Mucosa of descending colon (tissue), 3 donors: ENCODE data around the gene DDIT3. TPM values are rescaled to one million over a fixed set of nuclear protein-coding genes. Genes with fewer than 3 reads are reported as not detected.
"Not testable (repeated sequence)": the region's sequence is repeated elsewhere in the genome, so short reads cannot be mapped to it uniquely, and the experiment has no call there.

Experiments
- ATAC-seq: fragments of 200-7000 bp; cut with Tn5 transposase; one replicate; pipeline ENCODE4 v1.9.1; 2020; ENCODE audit warnings: mild to moderate bottlenecking, moderate library complexity
- DNase-seq, 3 donors: peaks; one replicate each; pipeline ENCODE4 v3.0.0-alpha.2; 2020
- H3K36me3 ChIP-seq: fragments of 200-600 bp; one replicate; pipeline ENCODE4 v1.8.0; 2021; ENCODE audit warnings: low read depth, mild to moderate bottlenecking
- H3K4me1 ChIP-seq: fragments of 200-600 bp; one replicate; pipeline ENCODE4 v1.8.0; 2021; ENCODE audit warnings: low read depth, mild to moderate bottlenecking
- H3K4me3 ChIP-seq: fragments of 200-600 bp; one replicate; pipeline ENCODE4 v1.8.0; 2021; ENCODE audit warnings: mild to moderate bottlenecking
- H3K9me3 ChIP-seq: fragments of 200-600 bp; one replicate; pipeline ENCODE4 v1.8.0; 2021; ENCODE audit warnings: mild to moderate bottlenecking
- intact Hi-C, 2 donors: fragments of 100-400 bp; cut with DNase I in 1 of 2; cut with micrococcal nuclease in 1 of 2; formaldehyde crosslinking; loops; one replicate each; pipeline versions ENCODE4 v1.11.0 to v1.11.1; 2022; cut with DNase I, micrococcal nuclease
- total RNA-seq, 3 donors: library from RNA; stranded (reverse); fragmentation: NEBNext Ultra II Directional in 2 of 3; extraction: Animal tissue kit (Norgen Biotek cat#: 25700) in 2 of 3; gene quantifications; one replicate each; pipeline versions ENCODE4 v1.2.1 to v1.2.4, GENCODE V29; 2021 to 2023
- TF ChIP-seq, protein P1 (sequence below): fragments of 200-600 bp; IDR thresholded peaks from one replicate; pipeline ENCODE4 v1.8.0; 2022; ENCODE audit warnings: antibody characterized with exemption, mild to moderate bottlenecking
- donor health status: DM: no; HTN: no; CAD: no; lungs with moderate emphysema.
- donor health status: DM: no; HTN: no; CAD: no.
- donor health status: DM: no; HTN: yes; CAD: no.

DDIT3 gene
- total RNA-seq, 3 donors from 2014 or later = 14.1 to 36.4 (median 19.1) TPM

- no peaks in the 10 kb centered on the region for H3K9me3 ChIP-seq
- intact Hi-C loops = no loop called here
- TF ChIP-seq, protein P1, sequence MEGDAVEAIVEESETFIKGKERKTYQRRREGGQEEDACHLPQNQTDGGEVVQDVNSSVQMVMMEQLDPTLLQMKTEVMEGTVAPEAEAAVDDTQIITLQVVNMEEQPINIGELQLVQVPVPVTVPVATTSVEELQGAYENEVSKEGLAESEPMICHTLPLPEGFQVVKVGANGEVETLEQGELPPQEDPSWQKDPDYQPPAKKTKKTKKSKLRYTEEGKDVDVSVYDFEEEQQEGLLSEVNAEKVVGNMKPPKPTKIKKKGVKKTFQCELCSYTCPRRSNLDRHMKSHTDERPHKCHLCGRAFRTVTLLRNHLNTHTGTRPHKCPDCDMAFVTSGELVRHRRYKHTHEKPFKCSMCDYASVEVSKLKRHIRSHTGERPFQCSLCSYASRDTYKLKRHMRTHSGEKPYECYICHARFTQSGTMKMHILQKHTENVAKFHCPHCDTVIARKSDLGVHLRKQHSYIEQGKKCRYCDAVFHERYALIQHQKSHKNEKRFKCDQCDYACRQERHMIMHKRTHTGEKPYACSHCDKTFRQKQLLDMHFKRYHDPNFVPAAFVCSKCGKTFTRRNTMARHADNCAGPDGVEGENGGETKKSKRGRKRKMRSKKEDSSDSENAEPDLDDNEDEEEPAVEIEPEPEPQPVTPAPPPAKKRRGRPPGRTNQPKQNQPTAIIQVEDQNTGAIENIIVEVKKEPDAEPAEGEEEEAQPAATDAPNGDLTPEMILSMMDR = no peak
- ATAC-seq = no peak
- H3K4me1 ChIP-seq = peaks cover 22% of the 10 kb centered on the region
- no peak for DNase-seq
- H3K36me3 ChIP-seq = peaks cover 8% of the 10 kb centered on the region
- H3K4me3 ChIP-seq = no peak overlapping the region
These were observed 5.5 kb downstream of the DDIT3 start for GRCh38 chr12:57514720-57515407.

DNA sequence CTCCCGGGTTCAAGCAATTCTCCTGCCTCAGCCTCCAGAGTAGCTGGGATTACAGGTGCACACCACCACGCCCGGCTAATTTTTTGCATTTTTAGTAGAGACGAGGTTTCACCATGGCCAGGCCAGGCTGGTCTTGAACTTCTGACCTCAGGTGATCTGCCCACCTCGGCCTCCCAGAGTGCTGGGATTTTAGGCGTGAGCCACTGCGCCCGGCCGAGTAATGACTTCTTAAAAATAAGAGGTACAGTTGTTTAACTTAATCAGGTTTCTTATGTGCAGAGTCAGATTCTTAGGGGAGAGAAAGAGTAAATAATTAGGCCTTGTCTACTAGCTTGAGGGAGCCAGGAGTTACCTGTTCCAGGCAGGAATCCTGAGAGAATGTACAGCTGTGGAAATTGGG is 6.1 kb downstream of the DDIT3 start:
- H3K36me3 ChIP-seq, H3K4me3 ChIP-seq, ATAC-seq, H3K9me3 ChIP-seq, intact Hi-C loops, DNase-seq: not testable (repeated sequence)
- peaks cover 18% of the 10 kb centered on the region for H3K4me1 ChIP-seq

- intact Hi-C loops, H3K4me3 ChIP-seq, ATAC-seq, H3K9me3 ChIP-seq, H3K36me3 ChIP-seq, DNase-seq: not testable (repeated sequence)
- peaks cover 13% of the 10 kb centered on the region for H3K4me1 ChIP-seq
These were observed 6.6 kb downstream of the DDIT3 start for GRCh38 chr12:57513677-57514076.

DNA sequence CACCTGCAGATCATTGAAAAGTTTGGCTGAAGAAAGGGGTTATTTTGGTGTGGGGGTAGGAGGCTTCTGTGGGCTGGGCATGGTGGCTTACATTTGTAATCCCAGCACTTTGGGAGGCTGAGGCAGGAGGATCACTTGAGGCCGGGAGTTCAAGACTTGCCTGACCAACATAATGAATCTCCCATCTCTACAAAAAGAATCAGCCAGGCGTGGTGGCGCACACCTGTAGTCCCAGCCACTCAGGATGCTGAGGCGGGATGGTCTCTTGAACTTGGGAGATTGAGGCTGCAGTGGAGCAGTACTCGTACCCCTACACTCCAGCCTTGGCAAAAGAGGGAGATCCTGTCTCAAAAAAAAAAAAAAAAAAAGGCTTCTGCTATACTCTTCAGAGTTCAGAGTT is 7.0 kb downstream of the DDIT3 start:
- Histone ChIP-seq H3K4me1 (peaks cover 8% of the 10 kb centered on the region), H3K4me3 (no peak overlapping the region), H3K36me3 (peaks cover 8% of the 10 kb centered on the region), H3K9me3 (no peaks in the 10 kb centered on the region)
- ATAC-seq = no peak
- TF ChIP-seq, protein P1 = no peak
- DNase-seq = no peak
- intact Hi-C loops = no loop called here

DNA sequence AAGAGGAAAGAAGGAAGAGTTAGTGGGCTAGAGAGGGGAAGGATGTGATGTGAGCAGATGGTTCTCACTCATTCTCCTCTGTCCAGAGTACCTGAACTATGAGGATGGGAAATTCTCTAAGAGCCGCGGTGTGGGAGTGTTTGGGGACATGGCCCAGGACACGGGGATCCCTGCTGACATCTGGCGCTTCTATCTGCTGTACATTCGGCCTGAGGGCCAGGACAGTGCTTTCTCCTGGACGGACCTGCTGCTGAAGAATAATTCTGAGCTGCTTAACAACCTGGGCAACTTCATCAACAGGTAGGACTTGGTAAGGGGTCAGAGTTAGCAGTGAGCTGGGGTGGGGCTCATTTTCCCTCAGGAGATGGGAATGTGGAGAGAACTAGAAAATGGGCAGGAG is 7.6 kb downstream of the DDIT3 start:
- intact Hi-C loops = no loop called here
- DNase-seq = no peak
- TF ChIP-seq, protein P1 = no peak
- Histone ChIP-seq H3K4me1 (peaks cover 2% of the 10 kb centered on the region), H3K9me3 (no peaks in the 10 kb centered on the region), H3K36me3 (peaks cover 8% of the 10 kb centered on the region), H3K4me3 (no peak overlapping the region)
- no peak for ATAC-seq

- ATAC-seq (no peak), DNase-seq (no peak)
- Histone ChIP-seq H3K9me3 (no peaks in the 10 kb centered on the region), H3K4me1 (no peaks in the 10 kb centered on the region), H3K36me3 (peaks cover 8% of the 10 kb centered on the region), H3K4me3 (no peak overlapping the region)
- intact Hi-C loops = no loop called here
- TF ChIP-seq, protein P1 = no peak
These were observed 8.6 kb downstream of the DDIT3 start for GRCh38 chr12:57511588-57512325.
